ENCODE results near the gene OR5B2.
"Not testable (repeated sequence)": the region's sequence is repeated elsewhere in the genome, so short reads cannot be mapped to it uniquely, and the experiment has no call there.

DNA sequence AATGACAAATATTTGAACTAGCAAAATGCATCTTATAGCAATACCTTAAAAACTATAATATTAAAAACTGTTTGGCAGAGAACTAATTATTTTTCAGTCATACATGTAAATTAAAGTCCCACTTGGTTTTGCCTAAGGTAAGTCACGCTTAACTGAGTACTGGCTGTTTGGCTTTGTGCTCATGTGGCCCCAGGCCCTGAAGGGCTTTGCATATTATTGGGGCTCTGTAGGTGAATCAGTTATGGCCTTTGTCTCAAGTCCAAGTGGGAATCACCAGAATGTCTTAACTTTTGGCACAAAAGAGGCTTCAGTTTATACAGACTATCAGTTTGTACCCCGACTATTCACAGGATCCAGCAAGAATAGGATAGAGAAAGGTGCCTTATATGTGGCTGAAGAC is 28.3 kb downstream of the OR5B2 start:
- not testable (repeated sequence) for TF ChIP-seq EP300, CTCF, POLR2AphosphoS5 (IDR thresholded peaks at IDR 0.05)

All from sigmoid colon (tissue), 4 donors.